Neuron (in vitro differentiated cells): Measurements from ENCODE around the gene CS.

Experiments
- H2AFZ ChIP-seq: one replicate; pipeline ENCODE4 v1.6.1; 2013; ENCODE audit warnings: low read depth, mild to moderate bottlenecking, inconsistent platforms, low read length, moderate library complexity
- H3K27me3 ChIP-seq: one replicate; pipeline ENCODE4 v1.6.1; 2013; ENCODE audit warnings: low read length; ENCODE audit not compliant: insufficient read depth
- H3K36me3 ChIP-seq: one replicate; pipeline ENCODE4 v1.6.1; 2013; ENCODE audit warnings: low read length; ENCODE audit not compliant: insufficient read depth
- H3K4me1 ChIP-seq: one replicate; pipeline ENCODE4 v1.6.1; 2013; ENCODE audit warnings: low read length; ENCODE audit not compliant: insufficient read depth
- H3K4me3 ChIP-seq: 2 replicates; pipeline ENCODE4 v1.5.1; 2013; ENCODE audit warnings: mild to moderate bottlenecking, low read length, moderate library complexity
- H3K9me3 ChIP-seq: one replicate; pipeline ENCODE4 v1.6.1; 2013; ENCODE audit warnings: low read length

CS gene

GRCh38 chr12:56244494-56244893, 55.6 kb downstream of the CS start:
- peaks cover 83% of the 10 kb centered on the region for H3K36me3 ChIP-seq
- H3K9me3 ChIP-seq, result no peaks in the 10 kb centered on the region
- no peak overlapping the region for H2AFZ ChIP-seq
- no peak overlapping the region for H3K4me3 ChIP-seq
- H3K4me1 ChIP-seq, result no peaks in the 10 kb centered on the region
- no peaks in the 10 kb centered on the region for H3K27me3 ChIP-seq

GRCh38 chr12:56243731-56244181, 56.4 kb downstream of the CS start:
- no peaks in the 10 kb centered on the region for H3K4me1 ChIP-seq
- no peaks in the 10 kb centered on the region for H3K9me3 ChIP-seq
- no peak overlapping the region for H2AFZ ChIP-seq
- H3K27me3 ChIP-seq, result no peaks in the 10 kb centered on the region
- H3K4me3 ChIP-seq, result no peak overlapping the region
- peaks cover 79% of the 10 kb centered on the region for H3K36me3 ChIP-seq

- H2AFZ ChIP-seq, result no peak overlapping the region
- no peaks in the 10 kb centered on the region for H3K4me1 ChIP-seq
- H3K9me3 ChIP-seq, result no peaks in the 10 kb centered on the region
- H3K4me3 ChIP-seq, result no peak overlapping the region
- no peaks in the 10 kb centered on the region for H3K27me3 ChIP-seq
- peaks cover 73% of the 10 kb centered on the region for H3K36me3 ChIP-seq
These were observed 57.1 kb downstream of the CS start for GRCh38 chr12:56242986-56243385.

- Histone ChIP-seq H3K36me3 (peaks cover 68% of the 10 kb centered on the region), H3K27me3 (no peaks in the 10 kb centered on the region), H3K4me1 (no peaks in the 10 kb centered on the region), H3K9me3 (no peaks in the 10 kb centered on the region), H3K4me3 (no peak overlapping the region), H2AFZ (no peak overlapping the region)
These were observed 58.5 kb downstream of the CS start for GRCh38 chr12:56241424-56242303.

GRCh38 chr12:56237552-56237951, 62.6 kb downstream of the CS start:
- H3K27me3 ChIP-seq, result no peaks in the 10 kb centered on the region
- no peaks in the 10 kb centered on the region for H3K4me1 ChIP-seq
- no peaks in the 10 kb centered on the region for H3K9me3 ChIP-seq
- no peak overlapping the region for H2AFZ ChIP-seq
- H3K4me3 ChIP-seq, result no peak overlapping the region
- peaks cover 39% of the 10 kb centered on the region for H3K36me3 ChIP-seq

- H2AFZ ChIP-seq, result no peak overlapping the region
- H3K4me1 ChIP-seq, result no peaks in the 10 kb centered on the region
- no peak overlapping the region for H3K4me3 ChIP-seq
- H3K27me3 ChIP-seq, result no peaks in the 10 kb centered on the region
- peaks cover 34% of the 10 kb centered on the region for H3K36me3 ChIP-seq
- no peaks in the 10 kb centered on the region for H3K9me3 ChIP-seq
These were observed 63.1 kb downstream of the CS start for GRCh38 chr12:56236985-56237384.

GRCh38 chr12:56236091-56236490, 64.0 kb downstream of the CS start:
- no peaks in the 10 kb centered on the region for H3K27me3 ChIP-seq
- peaks cover 25% of the 10 kb centered on the region for H3K36me3 ChIP-seq
- no peak overlapping the region for H3K4me3 ChIP-seq
- no peaks in the 10 kb centered on the region for H3K9me3 ChIP-seq
- H2AFZ ChIP-seq, result no peak overlapping the region
- no peaks in the 10 kb centered on the region for H3K4me1 ChIP-seq

- Histone ChIP-seq H3K9me3 (no peaks in the 10 kb centered on the region), H3K27me3 (no peaks in the 10 kb centered on the region), H3K36me3 (peaks cover 15% of the 10 kb centered on the region), H3K4me3 (no peak overlapping the region), H2AFZ (no peak overlapping the region), H3K4me1 (no peaks in the 10 kb centered on the region)
These were observed 65.2 kb downstream of the CS start for GRCh38 chr12:56234746-56235436.

GRCh38 chr12:56231184-56231582, 68.9 kb downstream of the CS start:
- Histone ChIP-seq H3K4me3 (no peak overlapping the region), H3K4me1 (no peaks in the 10 kb centered on the region), H3K9me3 (no peaks in the 10 kb centered on the region), H3K27me3 (no peaks in the 10 kb centered on the region), H3K36me3 (peaks cover 9% of the 10 kb centered on the region), H2AFZ (no peak overlapping the region)

GRCh38 chr12:56230432-56231183, 69.5 kb downstream of the CS start:
- H3K4me1 ChIP-seq, result no peaks in the 10 kb centered on the region
- H3K9me3 ChIP-seq, result no peaks in the 10 kb centered on the region
- H3K4me3 ChIP-seq, result no peak overlapping the region
- peaks cover 11% of the 10 kb centered on the region for H3K36me3 ChIP-seq
- H2AFZ ChIP-seq, result no peak overlapping the region
- no peaks in the 10 kb centered on the region for H3K27me3 ChIP-seq

- no peaks in the 10 kb centered on the region for H3K27me3 ChIP-seq
- H3K4me1 ChIP-seq, result peaks cover 4% of the 10 kb centered on the region
- H3K9me3 ChIP-seq, result no peaks in the 10 kb centered on the region
- no peak within 1 kb of the TSS for H3K4me3 ChIP-seq
- H2AFZ ChIP-seq, result no peak within 1 kb of the TSS
- peaks cover 11% of the 10 kb centered on the region for H3K36me3 ChIP-seq
These were observed 70.2 kb downstream of the CS start, which contains the start of gene SLC39A5 for GRCh38 chr12:56229916-56230431. Gene SLC39A5 (plus strand): TSS chr12:56230051. CDS start chr12:56231275, 1,224 bp downstream.

GRCh38 chr12:56229082-56229481, 71.0 kb downstream of the CS start:
- Histone ChIP-seq H3K9me3 (no peaks in the 10 kb centered on the region), H3K36me3 (peaks cover 11% of the 10 kb centered on the region), H3K4me1 (peaks cover 9% of the 10 kb centered on the region), H2AFZ (no peak overlapping the region), H3K4me3 (no peak overlapping the region), H3K27me3 (no peaks in the 10 kb centered on the region)
